Ovary (tissue), 9 donors: ENCODE measurements around the gene CFHR5. TPM values are rescaled to one million over a fixed set of nuclear protein-coding genes. Genes with fewer than 3 reads are reported as not detected.

Source experiments
- DNase-seq, 5 donors: peaks; one replicate each; pipeline ENCODE4 v3.0.0-alpha.2; 2019 to 2020
- H3K27ac ChIP-seq, 2 donors: fragments of 200-600 bp; one replicate each; pipeline versions ENCODE4 v1.5.1 to v1.8.0; 2019 to 2022
- H3K27me3 ChIP-seq: fragments of 200-600 bp; one replicate; pipeline ENCODE4 v1.8.0; 2022
- H3K36me3 ChIP-seq: fragments of 200-600 bp; sonication (generic); one replicate; pipeline ENCODE4 v1.5.1; 2019
- H3K4me1 ChIP-seq: one replicate; pipeline ENCODE4 v1.8.1; 2013; ENCODE audit warnings: mild to moderate bottlenecking, moderate library complexity; ENCODE audit not compliant: insufficient read depth
- H3K4me3 ChIP-seq: fragments of 200-600 bp; sonication (generic); one replicate; pipeline ENCODE4 v1.5.1; 2017
- H3K9me3 ChIP-seq, 2 donors: fragments of 200-600 bp in 1 of 2; sonication (generic) in 1 of 2; one replicate each; pipeline versions ENCODE4 v1.5.1 to v1.8.1; 2013 to 2019; ENCODE audit warnings: mild to moderate bottlenecking in 1 of 2, moderate library complexity in 1 of 2
- CTCF ChIP-seq, 3 donors: fragments of 450-650 bp in 2 of 3; fragments of 200-600 bp in 1 of 3; IDR thresholded peaks; one replicate each; pipeline versions ENCODE4 v1.5.1 to v1.8.0; 2016 to 2022; ENCODE audit warnings: antibody characterized with exemption in 3 of 3, mild to moderate bottlenecking in 1 of 3
- EP300 ChIP-seq: sonication (generic); formaldehyde crosslinking; IDR thresholded peaks from one replicate; pipeline ENCODE4 v1.6.1; 2017; ENCODE audit warnings: antibody characterized with exemption
- POLR2A ChIP-seq: fragments of 450-650 bp; IDR thresholded peaks from one replicate; pipeline ENCODE4 v1.6.1; 2017; ENCODE audit warnings: antibody characterized with exemption, mild to moderate bottlenecking, moderate library complexity
- WGBS, 3 donors: extraction: QIAGEN DNeasy Blood & Tissue Kit in 1 of 3; methylation state at CpG; one replicate each; pipeline versions ENCODE4 v1.1.5 to v1.1.7; 2013 to 2017; 5-methylcytosine and 5-hydroxymethylcytosine counted together
- intact Hi-C, 4 donors: fragments of 100-400 bp; cut with DNase I; formaldehyde crosslinking; loops; one replicate each; pipeline versions ENCODE4 v1.11.0 to v1.15.1; 2022 to 2023
- polyA plus RNA-seq, 2 donors: library from polyadenylated mRNA; stranded (reverse); fragments of 200-250 nt in 1 of 2; fragments of 350-450 nt in 1 of 2; fragmentation: Illumina TruSeq in 1 of 2; extraction: RNeasy Lipid Tissue Mini Kit (QIAGEN cat#74804) in 1 of 2; gene quantifications; one replicate each; pipeline ENCODE4 v1.2.3, GENCODE V29; 2013 to 2014
- total RNA-seq, 7 donors: library from RNA; depleted of rRNA in 2 of 7; stranded (reverse); fragments of >200 nt in 2 of 7; fragmentation: NEBNext Ultra II Directional in 3 of 7; extraction: Animal tissue kit (Norgen Biotek cat#: 25700) in 3 of 7; gene quantifications; one replicate each; pipeline versions ENCODE4 v1.1.0 to v1.2.4, GENCODE V29; 2016 to 2023
- donor health status: DM: no; HTN: no; CAD: no; lungs with moderate emphysema.
- donor health status: DM: no; HTN: no; CAD: no.
- donor health status: Bipolar disorder and iron deficiency.
- donor health status: DM: yes; HTN: yes; CAD: no.
- donor health status: DM: no; HTN: no; CAD: no.
- donor health status: DM: yes; HTN: yes; CAD: no.

CFHR5 gene
- total and polyA plus RNA-seq, 9 donors = 0.10 TPM; not detected in 8

GRCh38 chr1:197003132-197003531 lies 25.8 kb downstream of the CFHR5 start:
- Histone ChIP-seq H3K4me3 (no peak overlapping the region), H3K36me3 (no peaks in the 10 kb centered on the region), H3K9me3 (no peaks in the 10 kb centered on the region), H3K4me1 (no peaks in the 10 kb centered on the region), H3K27ac (no peak overlapping the region), H3K27me3 (no peaks in the 10 kb centered on the region)
- intact Hi-C loops = no loop called here
- WGBS, 3 donors = 82 to 93% (median 88%) methylated on average over 2 of the region's 2 CpGs
- TF ChIP-seq CTCF (IDR thresholded peaks at IDR 0.05) (no peak), EP300 (no peak), POLR2A (no peak)
- DNase-seq = no peak

- intact Hi-C loops = no loop called here
- no peak overlapping the region for H3K27ac ChIP-seq
- H3K4me3 ChIP-seq = no peak overlapping the region
- no peak for DNase-seq
- TF ChIP-seq CTCF (IDR thresholded peaks at IDR 0.05) (no peak), POLR2A (no peak), EP300 (no peak)
- H3K27me3 ChIP-seq = no peaks in the 10 kb centered on the region
- 90 to 94% (median 92%) methylated on average over 6 of the region's 6 CpGs for WGBS, 3 donors
- H3K36me3 ChIP-seq = no peaks in the 10 kb centered on the region
- no peaks in the 10 kb centered on the region for H3K9me3 ChIP-seq
- H3K4me1 ChIP-seq = no peaks in the 10 kb centered on the region
These were observed 31.5 kb downstream of the CFHR5 start for GRCh38 chr1:197008861-197009260.

- no peaks in the 10 kb centered on the region for H3K4me1 ChIP-seq
- H3K27me3 ChIP-seq = no peaks in the 10 kb centered on the region
- H3K9me3 ChIP-seq = no peaks in the 10 kb centered on the region
- intact Hi-C loops = no loop called here
- H3K4me3 ChIP-seq = no peak overlapping the region
- no peaks in the 10 kb centered on the region for H3K36me3 ChIP-seq
- TF ChIP-seq CTCF (IDR thresholded peaks at IDR 0.05) = no peak
- no peak for TF ChIP-seq POLR2A
- no peak for TF ChIP-seq EP300
- WGBS, 3 donors = 94 to 98% (median 98%) methylated on average over 1 of the region's 1 CpG
- DNase-seq = no peak
- H3K27ac ChIP-seq = no peak overlapping the region
These were observed 34.3 kb downstream of the CFHR5 start for GRCh38 chr1:197011614-197012013.

GRCh38 chr1:197013234-197013633 lies 35.9 kb downstream of the CFHR5 start:
- no peak for DNase-seq
- no peak overlapping the region for H3K4me3 ChIP-seq
- H3K27ac ChIP-seq = no peak overlapping the region
- TF ChIP-seq POLR2A (no peak), CTCF (IDR thresholded peaks at IDR 0.05) (no peak), EP300 (no peak)
- no peaks in the 10 kb centered on the region for H3K36me3 ChIP-seq
- H3K27me3 ChIP-seq = no peaks in the 10 kb centered on the region
- intact Hi-C loops = no loop called here
- H3K9me3 ChIP-seq = no peaks in the 10 kb centered on the region
- H3K4me1 ChIP-seq = no peaks in the 10 kb centered on the region
- 76 to 95% (median 92%) methylated on average over 3 of the region's 3 CpGs for WGBS, 3 donors

- no peaks in the 10 kb centered on the region for H3K27me3 ChIP-seq
- TF ChIP-seq EP300 = no peak
- no peak for TF ChIP-seq CTCF (IDR thresholded peaks at IDR 0.05)
- TF ChIP-seq POLR2A = no peak
- no peak overlapping the region for H3K4me3 ChIP-seq
- no peak overlapping the region for H3K27ac ChIP-seq
- DNase-seq = no peak
- no peaks in the 10 kb centered on the region for H3K9me3 ChIP-seq
- no peaks in the 10 kb centered on the region for H3K36me3 ChIP-seq
- intact Hi-C loops = no loop called here
- no peaks in the 10 kb centered on the region for H3K4me1 ChIP-seq
- 85 to 92% (median 89%) methylated on average over 1 of the region's 1 CpG for WGBS, 3 donors
These were observed 39.4 kb downstream of the CFHR5 start for GRCh38 chr1:197016751-197017150.
